HL-60 (cell line): ENCODE measurements around the gene PRPS1L1.

Source experiments
- DNase-seq, 2 experiments: peaks; one replicate each; pipeline ENCODE4 v3.0.0-alpha.2; 2010 to 2020; ENCODE audit warnings: low read depth in 1 of 2, low spot score in 1 of 2
- H3K27ac ChIP-seq: fragments of 250-450 bp; sonication (Bioruptor Pico); replicated peaks from 2 replicates; pipeline ENCODE4 v1.5.1; 2020; ENCODE audit warnings: mild to moderate bottlenecking, moderate library complexity
- H3K27me3 ChIP-seq: fragments of 250-450 bp; sonication (Bioruptor Pico); 2 replicates; pipeline ENCODE4 v1.5.1; 2021; ENCODE audit warnings: mild to moderate bottlenecking, moderate library complexity; ENCODE audit not compliant: insufficient read depth, poor library complexity, severe bottlenecking
- H3K4me3 ChIP-seq: replicated peaks from 2 replicates; pipeline ENCODE4 v1.5.1; 2011; ENCODE audit warnings: mild to moderate bottlenecking, control low read depth, low read length; ENCODE audit not compliant: insufficient read depth
- GABPA ChIP-seq: IDR thresholded peaks from 2 replicates; pipeline ENCODE4 v1.6.1; 2012; ENCODE audit warnings: low read depth
- POLR2AphosphoS5 ChIP-seq: IDR thresholded peaks from 2 replicates; pipeline ENCODE4 v1.6.1; 2012; ENCODE audit warnings: low read depth
- SPI1 ChIP-seq: IDR thresholded peaks from 2 replicates; pipeline ENCODE4 v1.6.1; 2012; ENCODE audit warnings: low read depth, mild to moderate bottlenecking, borderline replicate concordance
- TF ChIP-seq, protein P1 (sequence below): IDR thresholded peaks from one replicate; pipeline ENCODE4 v1.5.1; 2011; ENCODE audit warnings: low read length, control low read depth, inconsistent platforms; ENCODE audit not compliant: insufficient read depth
- TF ChIP-seq, protein P2 (sequence below): IDR thresholded peaks from 2 replicates; pipeline ENCODE4 v1.6.1; 2012; ENCODE audit warnings: low read depth; ENCODE audit not compliant: insufficient replicate concordance

PRPS1L1 gene

DNA sequence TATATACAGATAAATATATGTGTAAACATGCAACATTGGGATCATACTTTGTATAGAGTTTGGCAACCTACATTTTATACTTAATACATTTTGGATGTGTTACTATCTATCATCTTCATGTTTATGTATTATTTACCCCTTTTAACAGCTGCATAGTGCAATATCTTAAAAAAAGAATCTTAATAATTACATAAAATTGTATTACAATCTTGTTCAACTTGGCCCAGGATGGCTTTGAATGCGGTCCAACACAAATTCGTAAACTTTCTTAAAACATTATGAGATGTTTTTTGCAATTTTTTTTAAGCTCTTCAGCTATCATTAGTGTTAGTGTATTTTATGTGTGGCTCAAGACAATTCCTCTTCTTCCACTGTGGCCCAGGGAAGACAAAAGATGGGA is 26.3 kb upstream of the PRPS1L1 start:
- no peak for DNase-seq

DNA sequence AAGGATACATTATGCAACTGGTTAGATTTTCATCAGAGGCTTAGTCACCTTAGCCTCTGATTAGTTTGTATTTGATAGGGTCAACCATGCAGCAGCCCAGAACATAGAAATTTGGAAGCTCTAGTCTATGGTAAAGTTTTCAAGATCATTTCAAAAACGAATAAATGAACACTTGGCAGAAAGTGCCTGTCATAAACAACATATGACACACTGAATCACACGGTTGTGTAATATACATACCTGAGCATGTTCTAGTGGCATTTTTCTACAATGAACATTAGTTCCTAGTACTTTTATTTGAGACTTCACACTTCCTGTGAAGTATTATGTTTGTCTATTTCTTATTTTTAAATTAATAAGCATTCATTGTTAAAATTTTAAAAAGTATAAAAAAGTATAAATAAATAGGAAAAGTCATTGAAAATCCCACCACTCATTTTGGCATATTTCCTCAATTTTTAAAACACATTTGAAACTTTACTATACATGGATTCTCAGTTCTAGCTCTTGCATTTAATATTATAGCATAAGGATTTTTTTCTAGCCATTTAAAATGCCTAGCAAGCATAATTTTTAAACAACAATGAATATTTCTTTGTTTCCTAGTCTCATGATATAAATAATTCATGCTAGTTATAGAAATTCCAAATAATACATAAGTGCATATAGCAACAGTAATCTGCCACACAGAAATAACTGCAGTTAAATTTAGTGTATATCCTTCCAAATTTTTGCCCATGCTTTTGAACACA is 25.7 kb upstream of the PRPS1L1 start:
- Histone ChIP-seq H3K27ac (no peak overlapping the region), H3K4me3 (no peak overlapping the region), H3K27me3 (no peaks in the 10 kb centered on the region)
- no peak for DNase-seq
- TF ChIP-seq, protein P1, sequence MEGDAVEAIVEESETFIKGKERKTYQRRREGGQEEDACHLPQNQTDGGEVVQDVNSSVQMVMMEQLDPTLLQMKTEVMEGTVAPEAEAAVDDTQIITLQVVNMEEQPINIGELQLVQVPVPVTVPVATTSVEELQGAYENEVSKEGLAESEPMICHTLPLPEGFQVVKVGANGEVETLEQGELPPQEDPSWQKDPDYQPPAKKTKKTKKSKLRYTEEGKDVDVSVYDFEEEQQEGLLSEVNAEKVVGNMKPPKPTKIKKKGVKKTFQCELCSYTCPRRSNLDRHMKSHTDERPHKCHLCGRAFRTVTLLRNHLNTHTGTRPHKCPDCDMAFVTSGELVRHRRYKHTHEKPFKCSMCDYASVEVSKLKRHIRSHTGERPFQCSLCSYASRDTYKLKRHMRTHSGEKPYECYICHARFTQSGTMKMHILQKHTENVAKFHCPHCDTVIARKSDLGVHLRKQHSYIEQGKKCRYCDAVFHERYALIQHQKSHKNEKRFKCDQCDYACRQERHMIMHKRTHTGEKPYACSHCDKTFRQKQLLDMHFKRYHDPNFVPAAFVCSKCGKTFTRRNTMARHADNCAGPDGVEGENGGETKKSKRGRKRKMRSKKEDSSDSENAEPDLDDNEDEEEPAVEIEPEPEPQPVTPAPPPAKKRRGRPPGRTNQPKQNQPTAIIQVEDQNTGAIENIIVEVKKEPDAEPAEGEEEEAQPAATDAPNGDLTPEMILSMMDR: no peak
- TF ChIP-seq GABPA (no peak), POLR2AphosphoS5 (no peak), SPI1 (no peak)
- TF ChIP-seq, protein P2, sequence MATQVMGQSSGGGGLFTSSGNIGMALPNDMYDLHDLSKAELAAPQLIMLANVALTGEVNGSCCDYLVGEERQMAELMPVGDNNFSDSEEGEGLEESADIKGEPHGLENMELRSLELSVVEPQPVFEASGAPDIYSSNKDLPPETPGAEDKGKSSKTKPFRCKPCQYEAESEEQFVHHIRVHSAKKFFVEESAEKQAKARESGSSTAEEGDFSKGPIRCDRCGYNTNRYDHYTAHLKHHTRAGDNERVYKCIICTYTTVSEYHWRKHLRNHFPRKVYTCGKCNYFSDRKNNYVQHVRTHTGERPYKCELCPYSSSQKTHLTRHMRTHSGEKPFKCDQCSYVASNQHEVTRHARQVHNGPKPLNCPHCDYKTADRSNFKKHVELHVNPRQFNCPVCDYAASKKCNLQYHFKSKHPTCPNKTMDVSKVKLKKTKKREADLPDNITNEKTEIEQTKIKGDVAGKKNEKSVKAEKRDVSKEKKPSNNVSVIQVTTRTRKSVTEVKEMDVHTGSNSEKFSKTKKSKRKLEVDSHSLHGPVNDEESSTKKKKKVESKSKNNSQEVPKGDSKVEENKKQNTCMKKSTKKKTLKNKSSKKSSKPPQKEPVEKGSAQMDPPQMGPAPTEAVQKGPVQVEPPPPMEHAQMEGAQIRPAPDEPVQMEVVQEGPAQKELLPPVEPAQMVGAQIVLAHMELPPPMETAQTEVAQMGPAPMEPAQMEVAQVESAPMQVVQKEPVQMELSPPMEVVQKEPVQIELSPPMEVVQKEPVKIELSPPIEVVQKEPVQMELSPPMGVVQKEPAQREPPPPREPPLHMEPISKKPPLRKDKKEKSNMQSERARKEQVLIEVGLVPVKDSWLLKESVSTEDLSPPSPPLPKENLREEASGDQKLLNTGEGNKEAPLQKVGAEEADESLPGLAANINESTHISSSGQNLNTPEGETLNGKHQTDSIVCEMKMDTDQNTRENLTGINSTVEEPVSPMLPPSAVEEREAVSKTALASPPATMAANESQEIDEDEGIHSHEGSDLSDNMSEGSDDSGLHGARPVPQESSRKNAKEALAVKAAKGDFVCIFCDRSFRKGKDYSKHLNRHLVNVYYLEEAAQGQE: no peak

More for the DNA sequence above, 26.3 kb upstream of the PRPS1L1 start:
- H3K27me3 ChIP-seq: no peaks in the 10 kb centered on the region
- H3K4me3 ChIP-seq: no peak overlapping the region
- no peak for TF ChIP-seq SPI1
- no peak for TF ChIP-seq POLR2AphosphoS5
- TF ChIP-seq, protein P1: no peak
- TF ChIP-seq GABPA: no peak
- TF ChIP-seq, protein P2: no peak
- H3K27ac ChIP-seq: no peak overlapping the region

DNA sequence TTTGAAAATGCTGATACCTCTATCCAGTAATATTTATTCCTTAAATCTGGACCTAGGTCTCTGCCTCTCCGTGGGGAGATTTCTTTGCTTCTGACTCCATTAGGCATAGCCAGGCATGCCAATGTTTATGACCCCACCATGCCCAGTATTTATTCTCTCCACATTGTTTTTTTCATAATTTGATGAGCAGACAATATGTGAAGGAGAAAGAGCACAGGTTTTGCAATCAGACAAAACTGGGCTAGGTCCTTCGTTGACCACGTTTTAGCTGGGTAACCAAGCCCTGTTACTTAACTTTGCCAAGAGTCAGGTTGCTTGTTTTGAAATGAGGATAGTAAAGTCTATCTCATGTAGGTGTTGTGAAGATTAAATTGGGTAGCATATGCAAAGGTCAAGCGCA is 21.6 kb upstream of the PRPS1L1 start:
- Histone ChIP-seq H3K27me3 (no peaks in the 10 kb centered on the region), H3K27ac (no peak overlapping the region)
- TF ChIP-seq POLR2AphosphoS5: no peak

DNA sequence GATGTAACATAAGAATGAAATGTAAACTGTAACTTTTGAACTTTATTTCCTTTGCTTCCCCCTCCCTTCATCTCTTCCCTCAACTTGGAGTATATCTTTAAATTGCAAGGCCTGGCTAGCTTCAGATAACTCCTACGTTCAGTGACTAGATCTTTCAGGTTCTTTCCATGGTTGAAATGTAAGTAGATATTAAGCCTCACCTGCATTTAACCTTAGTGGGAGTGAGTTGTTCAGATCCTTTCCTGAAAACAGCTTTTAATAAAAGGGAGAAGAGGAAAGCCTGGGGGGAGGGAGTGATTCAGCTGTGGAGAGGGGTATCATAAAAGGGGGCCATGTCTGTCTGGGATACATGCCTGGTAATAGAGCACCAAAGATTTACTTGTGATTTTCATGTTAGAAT is 19.0 kb upstream of the PRPS1L1 start:
- TF ChIP-seq, protein P1: no peak
- TF ChIP-seq, protein P2: no peak
- no peak for TF ChIP-seq GABPA
- no peak for TF ChIP-seq SPI1
- TF ChIP-seq POLR2AphosphoS5: no peak
- DNase-seq: no peak
- no peak overlapping the region for H3K27ac ChIP-seq
- H3K27me3 ChIP-seq: no peaks in the 10 kb centered on the region
- no peak overlapping the region for H3K4me3 ChIP-seq

More for the DNA sequence above, 21.6 kb upstream of the PRPS1L1 start:
- H3K4me3 ChIP-seq: no peak overlapping the region
- no peak for DNase-seq
